Kidney (tissue), 14 donors: ENCODE results near the gene COMMD7. TPM values are rescaled to one million over a fixed set of nuclear protein-coding genes. Genes with fewer than 3 reads are reported as not detected.

Source experiments
- DNase-seq, 5 donors: peaks; one replicate each; pipeline ENCODE4 v3.0.0-alpha.2; 2013 to 2020
- FAIRE-seq: peaks from 2 replicates; lab custom pipeline; 2012; peaks lifted over from hg19 to GRCh38; lab: Jason Lieb, UNC
- H3K27ac ChIP-seq, 2 donors: one replicate each; pipeline ENCODE4 v1.7.0; 2013; ENCODE audit warnings: low read depth in 2 of 2, low read length in 2 of 2, inconsistent platforms in 1 of 2
- H3K27me3 ChIP-seq: one replicate; pipeline ENCODE4 v1.7.1; 2013; ENCODE audit warnings: low read length, inconsistent platforms; ENCODE audit not compliant: control insufficient read depth, insufficient read depth
- H3K36me3 ChIP-seq, 3 donors: one replicate each; pipeline versions ENCODE4 v1.7.0 to v1.7.1; 2013; ENCODE audit warnings: low read length in 3 of 3, control low read depth in 1 of 3, inconsistent platforms in 1 of 3; ENCODE audit not compliant: insufficient read depth in 3 of 3, control insufficient read depth in 2 of 3
- H3K4me1 ChIP-seq, 3 donors: one replicate each; pipeline versions ENCODE4 v1.7.0 to v1.7.1; 2013; ENCODE audit warnings: low read length in 3 of 3, inconsistent platforms in 1 of 3, low read depth in 1 of 3; ENCODE audit not compliant: control insufficient read depth in 2 of 3, insufficient read depth in 2 of 3
- H3K4me3 ChIP-seq, 3 donors: one replicate each; pipeline versions ENCODE4 v1.7.0 to v1.8.1; 2013; ENCODE audit warnings: low read length in 3 of 3, control low read depth in 1 of 3, inconsistent platforms in 1 of 3
- H3K9ac ChIP-seq, 3 donors: one replicate each; pipeline versions ENCODE4 v1.7.0 to v1.7.1; 2013; ENCODE audit warnings: low read length in 3 of 3, control low read depth in 1 of 3, inconsistent platforms in 1 of 3
- H3K9me3 ChIP-seq, 3 donors: one replicate each; pipeline versions ENCODE4 v1.7.0 to v1.7.1; 2013; ENCODE audit warnings: low read length in 3 of 3, control low read depth in 1 of 3, inconsistent platforms in 1 of 3; ENCODE audit not compliant: control insufficient read depth in 2 of 3, insufficient read depth in 1 of 3
- CTCF ChIP-seq: IDR thresholded peaks from 3 replicates; pipeline ENCODE4 v1.5.1; 2012; ENCODE audit warnings: mild to moderate bottlenecking, moderate library complexity, borderline replicate concordance; ENCODE audit not compliant: insufficient read depth; ENCODE audit errors: extremely low read depth
- intact Hi-C: fragments of 100-400 bp; cut with DNase I; formaldehyde crosslinking; loops from one replicate; pipeline ENCODE4 v1.11.1; 2022
- polyA plus RNA-seq: library from polyadenylated mRNA; stranded (reverse); fragments of 350-450 nt; fragmentation: Illumina TruSeq; extraction: RNeasy Lipid Tissue Mini Kit (QIAGEN cat#74804); gene quantifications from one replicate; pipeline ENCODE4 v1.2.3, GENCODE V29; 2014; ENCODE audit warnings: low read depth, low replicate concordance; ENCODE audit not compliant: insufficient read depth
- total RNA-seq: library from RNA; stranded (reverse); fragmentation: NEBNext Ultra II Directional; extraction: Animal tissue kit (Norgen Biotek cat#: 25700); gene quantifications from one replicate; pipeline ENCODE4 v1.2.1, GENCODE V29; 2021
- donor health status: control.
- donor health status: control.
- donor health status: control.
- donor health status: control.
- donor health status: control.
- donor health status: DM: yes; HTN: yes; CAD: no.
- donor health status: Normal renal cell carcinoma (clear cell type).

The COMMD7 gene
- total and polyA plus RNA-seq, 2 donors from 2014 or later = 45.8 to 99.2 TPM

GRCh38 chr20:32672982-32673851, 70.0 kb downstream of the COMMD7 start:
- H3K27me3 ChIP-seq = no peaks in the 10 kb centered on the region
- H3K9me3 ChIP-seq = no peaks in the 10 kb centered on the region
- H3K4me1 ChIP-seq = no peaks in the 10 kb centered on the region
- no peaks in the 10 kb centered on the region for H3K36me3 ChIP-seq
- no peak overlapping the region for H3K27ac ChIP-seq
- no peak overlapping the region for H3K4me3 ChIP-seq
- intact Hi-C loops = no loop called here
- no peak overlapping the region for H3K9ac ChIP-seq
- DNase-seq (no peak), FAIRE-seq (no peak)
- no peak for TF ChIP-seq CTCF

DNA sequence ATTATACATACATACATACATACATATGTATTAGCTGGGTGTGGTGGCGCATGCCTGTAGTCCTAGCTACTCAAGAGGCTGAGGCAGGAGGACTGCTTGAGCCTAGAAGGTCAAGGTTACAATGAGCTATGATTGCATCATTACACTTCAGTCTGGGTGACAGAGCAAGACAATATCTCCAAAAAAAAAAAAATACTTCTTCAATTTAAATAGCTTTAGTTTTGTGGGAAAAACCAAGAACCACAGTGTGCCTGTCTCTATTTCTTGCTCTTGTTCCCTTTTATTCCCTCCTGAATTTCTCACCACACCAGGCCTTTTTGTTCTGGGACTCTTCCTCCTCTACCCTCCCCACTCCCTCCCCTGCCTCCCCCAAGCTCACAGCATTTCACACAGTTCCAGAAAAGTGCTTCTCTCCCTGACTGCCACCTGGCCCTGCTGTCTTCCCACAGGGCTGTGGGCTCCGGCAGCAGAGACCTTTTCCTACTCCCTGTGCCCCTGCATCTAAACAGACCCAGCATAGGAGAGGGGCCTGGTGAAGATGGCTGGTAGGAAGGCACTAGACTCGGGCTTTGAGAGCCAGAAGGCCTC, 70.8 kb downstream of the COMMD7 start:
- Histone ChIP-seq H3K4me3 (no peak overlapping the region), H3K27me3 (no peaks in the 10 kb centered on the region), H3K9ac (no peak overlapping the region), H3K36me3 (no peaks in the 10 kb centered on the region), H3K27ac (no peak overlapping the region), H3K4me1 (no peaks in the 10 kb centered on the region), H3K9me3 (no peaks in the 10 kb centered on the region)
- no peak for TF ChIP-seq CTCF
- DNase-seq = no peak
- intact Hi-C loops = no loop called here
- FAIRE-seq = no peak

GRCh38 chr20:32670773-32671455, 72.4 kb downstream of the COMMD7 start:
- DNase-seq (no peak), FAIRE-seq (no peak)
- no peak for TF ChIP-seq CTCF
- H3K27ac ChIP-seq = no peak overlapping the region
- H3K36me3 ChIP-seq = no peaks in the 10 kb centered on the region
- no peak overlapping the region for H3K4me3 ChIP-seq
- H3K27me3 ChIP-seq = no peaks in the 10 kb centered on the region
- H3K4me1 ChIP-seq = no peaks in the 10 kb centered on the region
- H3K9ac ChIP-seq = no peak overlapping the region
- H3K9me3 ChIP-seq = no peaks in the 10 kb centered on the region
- intact Hi-C loops = no loop called here
